GM12873 (cell line): Measurements from ENCODE around the gene PSMG1.

ENCODE experiments used
- CTCF ChIP-seq: IDR thresholded peaks from 2 replicates; pipeline ENCODE4 v1.5.1; 2012; ENCODE audit warnings: low read depth, mild to moderate bottlenecking, moderate library complexity, low read length, control low read depth; ENCODE audit not compliant: insufficient read depth; ENCODE audit errors: missing control alignments

PSMG1 gene

GRCh38 chr21:39197448-39198233 lies 14.4 kb upstream of the PSMG1 start:
- TF ChIP-seq CTCF = no peak

GRCh38 chr21:39196838-39197237 lies 13.6 kb upstream of the PSMG1 start:
- TF ChIP-seq CTCF = no peak

- TF ChIP-seq CTCF = no peak
Observed at GRCh38 chr21:39196310-39196709, 13.1 kb upstream of the PSMG1 start.

- TF ChIP-seq CTCF = no peak
Observed at GRCh38 chr21:39193380-39193779, 10.1 kb upstream of the PSMG1 start.

- TF ChIP-seq CTCF = no peak
Observed at GRCh38 chr21:39189857-39190604, 6.8 kb upstream of the PSMG1 start.

- no peak for TF ChIP-seq CTCF
Observed at GRCh38 chr21:39188521-39189139, 5.4 kb upstream of the PSMG1 start.

GRCh38 chr21:39187141-39187540 lies 3.9 kb upstream of the PSMG1 start:
- no peak for TF ChIP-seq CTCF
